Osteocyte (in vitro differentiated cells): Measurements from ENCODE around the gene KLHL25. TPM values are rescaled to one million over a fixed set of nuclear protein-coding genes. Genes with fewer than 3 reads are reported as not detected.

ENCODE experiments used
- DNase-seq: peaks from one replicate; pipeline ENCODE4 v3.0.0; 2021; ENCODE audit warnings: mixed read lengths; ENCODE audit not compliant: unreplicated experiment; ENCODE audit errors: extremely low spot score
- H3K27ac Mint-ChIP-seq: one replicate; pipeline ENCODE4 v1.8.0; 2021; ENCODE audit warnings: mild to moderate bottlenecking, mixed read lengths; ENCODE audit not compliant: unreplicated experiment
- H3K27me3 Mint-ChIP-seq: one replicate; pipeline ENCODE4 v1.8.0; 2021; ENCODE audit warnings: mixed read lengths; ENCODE audit not compliant: unreplicated experiment
- H3K36me3 Mint-ChIP-seq: one replicate; pipeline ENCODE4 v1.8.0; 2021; ENCODE audit warnings: mixed read lengths; ENCODE audit not compliant: unreplicated experiment
- H3K4me1 Mint-ChIP-seq: one replicate; pipeline ENCODE4 v1.8.0; 2021; ENCODE audit warnings: mixed read lengths; ENCODE audit not compliant: unreplicated experiment
- H3K4me3 Mint-ChIP-seq: one replicate; pipeline ENCODE4 v1.8.0; 2021; ENCODE audit warnings: mild to moderate bottlenecking, moderate library complexity, mixed read lengths; ENCODE audit not compliant: unreplicated experiment
- H3K9me3 Mint-ChIP-seq: one replicate; pipeline ENCODE4 v1.8.0; 2021; ENCODE audit warnings: mixed read lengths; ENCODE audit not compliant: unreplicated experiment
- total RNA-seq: library from RNA; stranded (reverse); gene quantifications from 2 replicates; pipeline ENCODE4 v1.2.1, GENCODE V29; 2021
- TF ChIP-seq, protein P1 (sequence below): fragments of 200-600 bp; sonication (generic); IDR thresholded peaks from 2 replicates; pipeline ENCODE4 v1.5.0; 2021; ENCODE audit warnings: antibody characterized with exemption, mild to moderate bottlenecking, moderate library complexity

KLHL25 gene
- total RNA-seq, 1 donor from 2014 or later = 3.6 TPM

GRCh38 chr15:85760049-85760448, 34.7 kb downstream of the KLHL25 start:
- Mint-ChIP-seq H3K27me3 (no peaks in the 10 kb centered on the region), H3K27ac (no peak overlapping the region), H3K36me3 (peaks cover 4% of the 10 kb centered on the region), H3K4me1 (peaks cover 8% of the 10 kb centered on the region), H3K4me3 (no peak overlapping the region), H3K9me3 (no peaks in the 10 kb centered on the region)
- no peak for DNase-seq
- TF ChIP-seq, protein P1, sequence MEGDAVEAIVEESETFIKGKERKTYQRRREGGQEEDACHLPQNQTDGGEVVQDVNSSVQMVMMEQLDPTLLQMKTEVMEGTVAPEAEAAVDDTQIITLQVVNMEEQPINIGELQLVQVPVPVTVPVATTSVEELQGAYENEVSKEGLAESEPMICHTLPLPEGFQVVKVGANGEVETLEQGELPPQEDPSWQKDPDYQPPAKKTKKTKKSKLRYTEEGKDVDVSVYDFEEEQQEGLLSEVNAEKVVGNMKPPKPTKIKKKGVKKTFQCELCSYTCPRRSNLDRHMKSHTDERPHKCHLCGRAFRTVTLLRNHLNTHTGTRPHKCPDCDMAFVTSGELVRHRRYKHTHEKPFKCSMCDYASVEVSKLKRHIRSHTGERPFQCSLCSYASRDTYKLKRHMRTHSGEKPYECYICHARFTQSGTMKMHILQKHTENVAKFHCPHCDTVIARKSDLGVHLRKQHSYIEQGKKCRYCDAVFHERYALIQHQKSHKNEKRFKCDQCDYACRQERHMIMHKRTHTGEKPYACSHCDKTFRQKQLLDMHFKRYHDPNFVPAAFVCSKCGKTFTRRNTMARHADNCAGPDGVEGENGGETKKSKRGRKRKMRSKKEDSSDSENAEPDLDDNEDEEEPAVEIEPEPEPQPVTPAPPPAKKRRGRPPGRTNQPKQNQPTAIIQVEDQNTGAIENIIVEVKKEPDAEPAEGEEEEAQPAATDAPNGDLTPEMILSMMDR = no peak

DNA sequence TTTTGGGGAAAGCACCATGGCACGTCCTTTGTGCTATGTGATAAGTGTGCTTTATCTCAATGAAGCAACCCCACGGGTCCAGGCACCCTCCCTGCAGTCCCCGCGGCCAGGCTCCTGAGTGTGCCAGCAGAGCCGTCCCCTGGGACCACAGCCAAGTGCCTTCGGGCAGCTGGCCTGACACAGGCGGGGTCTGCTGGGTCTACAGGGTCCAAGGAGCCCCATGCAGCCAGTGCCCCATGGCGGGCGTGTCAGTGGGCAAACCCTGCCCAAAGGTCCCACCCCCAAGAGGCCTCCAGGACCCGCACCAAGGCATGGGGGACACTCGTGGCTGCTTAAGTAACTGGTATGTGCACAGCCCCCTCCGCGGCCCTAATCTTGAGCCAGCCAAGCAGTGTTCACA, 35.3 kb downstream of the KLHL25 start:
- H3K4me3 Mint-ChIP-seq = no peak overlapping the region
- peaks cover 4% of the 10 kb centered on the region for H3K36me3 Mint-ChIP-seq
- peak; percentile 84 for DNase-seq
- peaks cover 3% of the 10 kb centered on the region for H3K4me1 Mint-ChIP-seq
- no peak overlapping the region for H3K27ac Mint-ChIP-seq
- no peaks in the 10 kb centered on the region for H3K27me3 Mint-ChIP-seq
- TF ChIP-seq, protein P1 = no peak
- no peaks in the 10 kb centered on the region for H3K9me3 Mint-ChIP-seq

DNA sequence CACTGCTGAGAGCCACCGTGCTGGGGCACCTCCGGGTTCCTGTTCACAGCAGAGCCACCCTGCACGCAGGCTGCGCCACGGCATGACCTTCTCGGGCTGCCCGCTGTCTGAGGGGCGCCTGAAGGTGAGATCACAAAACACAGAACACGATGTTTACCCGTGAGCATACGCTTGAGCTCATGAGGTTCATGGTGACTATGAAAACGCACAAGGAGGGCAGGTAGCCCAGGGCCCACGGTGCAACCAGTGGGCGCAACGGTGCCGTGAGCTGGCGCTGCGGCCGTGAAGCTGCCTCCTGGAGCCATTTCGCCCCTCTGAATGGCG, 36.1 kb downstream of the KLHL25 start:
- Mint-ChIP-seq H3K36me3 (peaks cover 4% of the 10 kb centered on the region), H3K9me3 (no peaks in the 10 kb centered on the region), H3K27me3 (no peaks in the 10 kb centered on the region), H3K4me3 (no peak overlapping the region), H3K27ac (no peak overlapping the region), H3K4me1 (no peaks in the 10 kb centered on the region)
- TF ChIP-seq, protein P1 = no peak
- DNase-seq = no peak

DNA sequence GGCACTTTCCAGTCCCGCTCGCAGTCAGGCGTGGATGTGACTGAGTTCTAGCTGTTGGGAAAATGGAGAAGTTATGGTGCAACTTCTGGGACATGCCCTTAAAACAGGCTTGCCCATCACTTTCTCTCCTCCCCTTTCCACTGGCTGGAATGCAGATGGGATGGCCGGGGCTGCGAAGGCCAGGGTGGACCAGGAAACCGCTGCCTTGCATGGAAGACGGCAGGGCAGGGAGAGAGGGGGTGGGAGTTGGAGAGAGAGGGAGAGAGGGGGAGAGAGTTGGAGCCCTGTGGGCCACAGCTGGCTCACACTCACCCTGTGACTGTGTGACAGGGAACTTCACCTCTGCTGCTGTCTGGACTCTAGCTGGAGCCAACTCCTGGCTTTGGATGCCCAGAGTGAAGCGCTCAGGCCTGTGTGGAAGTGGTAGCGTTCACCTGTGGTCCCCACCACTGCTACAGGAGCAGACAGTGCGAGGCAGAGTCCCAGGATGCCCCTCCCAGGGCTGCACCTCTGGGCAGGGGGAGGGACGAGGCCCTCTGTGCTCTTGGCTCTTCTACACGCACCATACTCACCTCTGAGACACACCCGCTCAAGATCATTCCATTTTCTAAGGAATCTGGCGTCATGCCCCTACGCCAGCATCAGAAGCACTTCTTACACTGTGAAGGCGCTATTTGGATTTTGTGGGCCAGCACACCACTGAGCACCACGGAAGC, 36.6 kb downstream of the KLHL25 start:
- TF ChIP-seq, protein P1 = no peak
- H3K4me1 Mint-ChIP-seq = no peaks in the 10 kb centered on the region
- H3K36me3 Mint-ChIP-seq = peaks cover 4% of the 10 kb centered on the region
- no peak for DNase-seq
- no peaks in the 10 kb centered on the region for H3K27me3 Mint-ChIP-seq
- no peaks in the 10 kb centered on the region for H3K9me3 Mint-ChIP-seq
- H3K27ac Mint-ChIP-seq = no peak overlapping the region
- no peak overlapping the region for H3K4me3 Mint-ChIP-seq

DNA sequence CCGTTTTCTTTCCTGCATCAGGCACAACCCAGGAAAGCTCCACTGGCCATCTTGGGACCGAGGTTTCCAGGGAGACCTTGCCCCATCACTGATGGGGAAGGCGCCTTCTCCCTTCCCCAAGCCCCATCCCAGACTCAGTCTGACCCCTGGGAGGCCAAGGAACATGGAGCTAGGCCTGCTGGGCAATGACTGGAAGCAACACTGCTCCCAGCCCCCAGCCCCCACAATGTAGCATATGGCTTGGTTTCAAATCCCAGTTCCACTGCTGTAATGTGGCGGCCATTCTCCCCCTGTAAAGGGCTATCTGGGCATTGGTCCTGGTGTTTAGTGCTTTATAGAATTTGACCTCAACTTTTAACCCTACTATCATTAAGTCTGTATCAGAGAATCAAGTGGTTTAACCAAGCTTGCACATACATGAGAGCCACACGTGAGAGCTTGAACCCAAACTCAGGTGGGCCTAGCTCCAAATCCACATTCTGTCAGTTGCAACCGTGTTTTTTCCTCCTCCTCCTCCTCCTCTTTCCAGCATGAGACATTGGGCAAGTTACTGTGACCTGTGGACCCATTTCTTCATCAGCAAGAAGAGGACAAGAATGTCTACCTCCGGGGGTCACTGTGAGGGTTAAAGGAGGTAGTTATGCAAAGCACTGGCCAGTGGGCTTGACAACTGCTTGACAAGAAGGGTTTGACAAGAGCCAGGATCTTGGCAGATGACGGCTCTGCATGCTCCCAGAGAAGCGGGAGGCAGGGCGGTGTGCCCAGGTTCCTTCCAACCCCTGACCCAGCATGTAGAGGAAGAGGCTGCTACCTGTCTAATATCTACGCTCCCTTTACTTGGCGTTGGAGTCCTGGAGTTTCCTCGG, 37.4 kb downstream of the KLHL25 start:
- H3K4me3 Mint-ChIP-seq = no peak overlapping the region
- DNase-seq = no peak
- H3K36me3 Mint-ChIP-seq = peaks cover 4% of the 10 kb centered on the region
- H3K27ac Mint-ChIP-seq = no peak overlapping the region
- H3K9me3 Mint-ChIP-seq = no peaks in the 10 kb centered on the region
- peaks cover 2% of the 10 kb centered on the region for H3K4me1 Mint-ChIP-seq
- no peaks in the 10 kb centered on the region for H3K27me3 Mint-ChIP-seq
- TF ChIP-seq, protein P1 = no peak
